Right lobe of liver (tissue), 4 donors: ENCODE results near the gene GRM7.

Experiments used
- CTCF ChIP-seq, 4 donors: fragments of 200-600 bp in 3 of 4; fragments of 450-650 bp in 1 of 4; IDR thresholded peaks; one replicate each; pipeline versions ENCODE4 v1.5.1 to v1.8.0; 2016 to 2022; ENCODE audit warnings: antibody characterized with exemption in 4 of 4, mild to moderate bottlenecking in 2 of 4
- POLR2A ChIP-seq: fragments of 450-650 bp; IDR thresholded peaks from one replicate; pipeline ENCODE4 v1.6.1; 2017; ENCODE audit warnings: antibody characterized with exemption, mild to moderate bottlenecking
- donor health status: DM: no; HTN: no; CAD: no.
- donor health status: DM: no; HTN: no; CAD: no.
- donor health status: DM: no; HTN: yes; CAD: no.

- TF ChIP-seq CTCF (IDR thresholded peaks at IDR 0.05) (no peak), POLR2A (no peak)
Measured at GRCh38 chr3:7696320-7696719, 835.4 kb downstream of the GRM7 start.
